Measurements from ENCODE around the gene BTD.

DNA sequence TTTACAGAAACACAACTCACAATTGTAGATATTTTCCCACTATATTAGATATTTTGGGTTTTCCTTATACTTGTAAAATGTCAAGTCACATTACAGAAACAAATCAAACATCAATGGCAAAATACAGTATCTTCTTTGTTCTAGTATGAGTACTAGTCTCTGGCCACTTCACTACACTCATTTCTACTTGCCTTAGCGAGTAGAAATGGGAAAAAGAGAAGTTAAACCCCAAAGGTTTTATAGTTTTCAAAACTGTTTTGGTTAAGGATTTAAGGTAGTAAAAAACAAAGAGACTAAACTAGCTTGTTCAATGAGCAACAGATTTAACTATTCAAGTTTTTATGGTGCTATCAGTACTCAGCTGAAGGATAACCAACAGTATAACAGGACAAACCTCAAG, 81.7 kb downstream of the BTD start:
- TF ChIP-seq CTCF (IDR thresholded peaks at IDR 0.05; ENCODE audit: low read length) (no peak), EZH2 (IDR thresholded peaks at IDR 0.05; ENCODE audit: borderline replicate concordance, low read length) (no peak)

Data from OCI-LY1 (cell line).